BLaER1 (cell line): ENCODE results near the gene BRCA2.

Experiments
- H3K27ac ChIP-seq: shearing (Covaris generic); formaldehyde crosslinking; 2 replicates; pipeline ENCODE4 v1.8.1; 2022
- H3K27me3 ChIP-seq: shearing (Covaris generic); formaldehyde crosslinking; 2 replicates; pipeline ENCODE4 v1.8.1; 2022
- H3K36me3 ChIP-seq: shearing (Covaris generic); formaldehyde crosslinking; 2 replicates; pipeline ENCODE4 v1.8.1; 2022
- H3K4me1 ChIP-seq: shearing (Covaris generic); formaldehyde crosslinking; 2 replicates; pipeline ENCODE4 v1.8.1; 2022
- H3K4me2 ChIP-seq: shearing (Covaris generic); formaldehyde crosslinking; 2 replicates; pipeline ENCODE4 v1.8.1; 2022
- H3K4me3 ChIP-seq: shearing (Covaris generic); formaldehyde crosslinking; 2 replicates; pipeline ENCODE4 v1.8.1; 2022
- H3K9ac ChIP-seq: shearing (Covaris generic); formaldehyde crosslinking; 2 replicates; pipeline ENCODE4 v1.8.1; 2022
- H3K9me3 ChIP-seq: shearing (Covaris generic); formaldehyde crosslinking; 2 replicates; pipeline ENCODE4 v1.8.1; 2022
- H4K20me1 ChIP-seq: shearing (Covaris generic); formaldehyde crosslinking; 2 replicates; pipeline ENCODE4 v1.8.1; 2022
- Cebpa-rat ChIP-seq: shearing (Covaris generic); IDR thresholded peaks from 2 replicates; pipeline ENCODE4 v1.8.1; 2022

BRCA2 gene

GRCh38 chr13:32310134-32310706 lies 5.1 kb upstream of the BRCA2 start:
- Histone ChIP-seq H4K20me1 (no peaks in the 10 kb centered on the region), H3K9ac (no peak overlapping the region), H3K9me3 (peaks cover 5% of the 10 kb centered on the region; the same call in 1 of the 2 replicates), H3K27me3 (no peaks in the 10 kb centered on the region), H3K36me3 (no peaks in the 10 kb centered on the region), H3K4me2 (0 out of 2 replicates have a peak overlapping the region, but pooled peaks have one; percentile 38), H3K4me3 (no peak overlapping the region), H3K4me1 (peaks cover 26% of the 10 kb centered on the region), H3K27ac (no peak overlapping the region)
- no peak for TF ChIP-seq Cebpa-rat

- no peak for TF ChIP-seq Cebpa-rat
- H3K4me2 ChIP-seq: no peak overlapping the region
- H3K27ac ChIP-seq: no peak overlapping the region
- H3K9ac ChIP-seq: no peak overlapping the region
- no peaks in the 10 kb centered on the region for H3K27me3 ChIP-seq
- no peaks in the 10 kb centered on the region for H4K20me1 ChIP-seq
- no peaks in the 10 kb centered on the region for H3K36me3 ChIP-seq
- peaks cover 30% of the 10 kb centered on the region for H3K4me1 ChIP-seq
- peaks cover 5% of the 10 kb centered on the region; the same call in 1 of the 2 replicates for H3K9me3 ChIP-seq
- no peak overlapping the region for H3K4me3 ChIP-seq
Measured at GRCh38 chr13:32311188-32311897, 4.0 kb upstream of the BRCA2 start.

GRCh38 chr13:32314271-32315237 lies 754 bp upstream of the BRCA2 start:
- no peak for TF ChIP-seq Cebpa-rat
- H3K4me3 ChIP-seq: peak overlapping the region; percentile 81
- H3K4me1 ChIP-seq: peaks cover 30% of the 10 kb centered on the region
- H3K9ac ChIP-seq: peak overlapping the region; percentile 88
- no peaks in the 10 kb centered on the region for H3K27me3 ChIP-seq
- H3K4me2 ChIP-seq: peak overlapping the region; percentile 91
- peaks cover 9% of the 10 kb centered on the region; the same call in 1 of the 2 replicates for H3K36me3 ChIP-seq
- peaks cover 5% of the 10 kb centered on the region; the same call in 1 of the 2 replicates for H3K9me3 ChIP-seq
- no peaks in the 10 kb centered on the region for H4K20me1 ChIP-seq
- peak overlapping the region; percentile 94 for H3K27ac ChIP-seq

- Histone ChIP-seq H3K27ac (peak overlapping the region; percentile 94), H3K36me3 (peaks cover 22% of the 10 kb centered on the region), H3K4me2 (peak overlapping the region; percentile 91), H3K4me3 (peak overlapping the region; percentile 81), H3K9ac (peak overlapping the region; percentile 88), H3K4me1 (peaks cover 21% of the 10 kb centered on the region), H3K27me3 (no peaks in the 10 kb centered on the region), H4K20me1 (no peaks in the 10 kb centered on the region), H3K9me3 (peaks cover 5% of the 10 kb centered on the region; the same call in 1 of the 2 replicates)
- no peak for TF ChIP-seq Cebpa-rat
Measured at GRCh38 chr13:32316028-32316339, 676 bp downstream of the BRCA2 start.

GRCh38 chr13:32316501-32316900 lies 1.2 kb downstream of the BRCA2 start:
- Histone ChIP-seq H3K4me1 (peaks cover 21% of the 10 kb centered on the region), H3K27me3 (no peaks in the 10 kb centered on the region), H3K4me3 (peak overlapping the region; percentile 81), H3K4me2 (peak overlapping the region; percentile 91), H3K9me3 (peaks cover 5% of the 10 kb centered on the region; the same call in 1 of the 2 replicates), H3K36me3 (peaks cover 27% of the 10 kb centered on the region), H4K20me1 (no peaks in the 10 kb centered on the region), H3K9ac (peak overlapping the region; percentile 88), H3K27ac (peak overlapping the region; percentile 94)
- no peak for TF ChIP-seq Cebpa-rat

- Histone ChIP-seq H3K36me3 (peaks cover 41% of the 10 kb centered on the region), H3K4me1 (peaks cover 21% of the 10 kb centered on the region), H3K4me3 (no peak overlapping the region), H3K27me3 (no peaks in the 10 kb centered on the region), H3K9me3 (peaks cover 13% of the 10 kb centered on the region), H4K20me1 (no peaks in the 10 kb centered on the region), H3K9ac (no peak overlapping the region), H3K4me2 (no peak overlapping the region), H3K27ac (no peak overlapping the region)
- no peak for TF ChIP-seq Cebpa-rat
Measured at GRCh38 chr13:32317716-32318465, 2.6 kb downstream of the BRCA2 start.

- TF ChIP-seq Cebpa-rat: no peak
- H4K20me1 ChIP-seq: no peaks in the 10 kb centered on the region
- no peak overlapping the region for H3K4me3 ChIP-seq
- peaks cover 12% of the 10 kb centered on the region for H3K4me1 ChIP-seq
- no peak overlapping the region for H3K4me2 ChIP-seq
- no peak overlapping the region for H3K27ac ChIP-seq
- peaks cover 53% of the 10 kb centered on the region for H3K36me3 ChIP-seq
- H3K9me3 ChIP-seq: peaks cover 8% of the 10 kb centered on the region; the same call in 1 of the 2 replicates
- H3K27me3 ChIP-seq: no peaks in the 10 kb centered on the region
- no peak overlapping the region for H3K9ac ChIP-seq
Measured at GRCh38 chr13:32320528-32320927, 5.2 kb downstream of the BRCA2 start.

- Histone ChIP-seq H3K27me3 (no peaks in the 10 kb centered on the region), H3K4me3 (no peak overlapping the region), H3K4me2 (no peak overlapping the region), H4K20me1 (no peaks in the 10 kb centered on the region), H3K9me3 (peaks cover 8% of the 10 kb centered on the region; the same call in 1 of the 2 replicates), H3K4me1 (no peaks in the 10 kb centered on the region), H3K27ac (no peak overlapping the region), H3K9ac (no peak overlapping the region), H3K36me3 (peaks cover 63% of the 10 kb centered on the region)
- TF ChIP-seq Cebpa-rat: no peak
Measured at GRCh38 chr13:32323912-32324311, 8.6 kb downstream of the BRCA2 start.

- H3K9ac ChIP-seq: no peak overlapping the region
- H3K27me3 ChIP-seq: no peaks in the 10 kb centered on the region
- no peak overlapping the region for H3K4me3 ChIP-seq
- no peak overlapping the region for H3K27ac ChIP-seq
- no peaks in the 10 kb centered on the region for H4K20me1 ChIP-seq
- H3K4me2 ChIP-seq: no peak overlapping the region
- peaks cover 68% of the 10 kb centered on the region for H3K36me3 ChIP-seq
- H3K9me3 ChIP-seq: peaks cover 4% of the 10 kb centered on the region; the same call in 1 of the 2 replicates
- no peak for TF ChIP-seq Cebpa-rat
- no peaks in the 10 kb centered on the region for H3K4me1 ChIP-seq
Measured at GRCh38 chr13:32330441-32330840, 15.1 kb downstream of the BRCA2 start.
